IMR-90 (cell line): Measurements from ENCODE around the gene ACACB. TPM values are rescaled to one million over a fixed set of nuclear protein-coding genes. Genes with fewer than 3 reads are reported as not detected.

ENCODE experiments used
- ATAC-seq: fragments of 200-7000 bp; cut with Tn5 transposase; 2 replicates; pipeline ENCODE4 v1.9.1; 2020; ENCODE audit warnings: low read depth, mild to moderate bottlenecking, moderate library complexity
- BruUV-seq: library from RNA; stranded (reverse); fragments of 400-500 nt; replicated peaks from 2 replicates; lab custom pipeline; 2021; lab: Mats Ljungman, UMichigan
- CTCF ChIA-PET: fragments of 300-600 bp; formaldehyde crosslinking; extraction: SDS; loops from one replicate; lab custom pipeline; 2021; ENCODE audit warnings: antibody characterized with exemption; lab: Yijun Ruan, JAX
- POLR2A ChIA-PET: fragments of 300-600 bp; sonication (Branson Sonifier 250); formaldehyde crosslinking; loops from one replicate; lab custom pipeline; 2022; ENCODE audit warnings: antibody characterized with exemption; ENCODE audit not compliant: unreplicated experiment; lab: Charles Lee
- DNase-seq: peaks from one replicate; pipeline ENCODE4 v3.0.0; 2013
- H2AFZ ChIP-seq: replicated peaks from 2 replicates; pipeline ENCODE3; 2013; ENCODE audit warnings: low read length, mild to moderate bottlenecking; ENCODE audit not compliant: poor library complexity
- H2AK5ac ChIP-seq: 2 replicates; pipeline ENCODE4 v1.6.1; 2013; ENCODE audit warnings: low read depth, low read length, inconsistent platforms
- H2AK9ac ChIP-seq: replicated peaks from 2 replicates; pipeline ENCODE3; 2013; ENCODE audit warnings: mild to moderate bottlenecking, low read depth, low read length, moderate library complexity; ENCODE audit not compliant: poor library complexity
- H2BK120ac ChIP-seq: 2 replicates; pipeline ENCODE4 v1.6.1; 2013; ENCODE audit warnings: low read depth, low read length, inconsistent platforms
- H2BK15ac ChIP-seq: 3 replicates; pipeline ENCODE4 v1.6.1; 2013; ENCODE audit warnings: low read depth, low read length, inconsistent platforms
- H2BK20ac ChIP-seq: 2 replicates; pipeline ENCODE4 v1.6.1; 2013; ENCODE audit warnings: low read depth, mild to moderate bottlenecking, inconsistent platforms, low read length, moderate library complexity
- H2BK5ac ChIP-seq: 2 replicates; pipeline ENCODE4 v1.6.1; 2013; ENCODE audit warnings: mild to moderate bottlenecking, low read depth, low read length, inconsistent platforms; ENCODE audit not compliant: poor library complexity, severe bottlenecking
- H3K14ac ChIP-seq: replicated peaks from 2 replicates; pipeline ENCODE4 v1.6.1; 2013; ENCODE audit warnings: low read depth, low read length, inconsistent platforms
- H3K18ac ChIP-seq: 2 replicates; pipeline ENCODE4 v1.6.1; 2013; ENCODE audit warnings: low read depth, low read length, control low read depth
- H3K23ac ChIP-seq: 2 replicates; pipeline ENCODE4 v1.6.1; 2013; ENCODE audit warnings: low read depth, low read length, inconsistent platforms
- H3K27ac ChIP-seq: 2 replicates; pipeline ENCODE4 v1.5.1; 2013; ENCODE audit warnings: mild to moderate bottlenecking, control low read depth, low read length; ENCODE audit not compliant: insufficient read depth
- H3K27me3 ChIP-seq: 2 replicates; pipeline ENCODE4 v1.6.1; 2013; ENCODE audit warnings: low read length; ENCODE audit not compliant: control insufficient read depth, insufficient read depth
- H3K36me3 ChIP-seq: 2 replicates; pipeline ENCODE4 v1.6.1; 2013; ENCODE audit warnings: low read length, mixed read lengths; ENCODE audit not compliant: control insufficient read depth, insufficient read depth
- H3K4ac ChIP-seq: 2 replicates; pipeline ENCODE4 v1.6.1; 2013; ENCODE audit warnings: low read depth, low read length, inconsistent platforms
- H3K4me1 ChIP-seq: 2 replicates; pipeline ENCODE4 v1.6.1; 2013; ENCODE audit warnings: low read length, mixed read lengths; ENCODE audit not compliant: control insufficient read depth, insufficient read depth
- H3K4me2 ChIP-seq: 2 replicates; pipeline ENCODE4 v1.6.1; 2013; ENCODE audit warnings: low read depth, mild to moderate bottlenecking, control low read depth, low read length, moderate library complexity
- H3K4me3 ChIP-seq: 2 replicates; pipeline ENCODE4 v1.5.1; 2013; ENCODE audit warnings: low read depth, mild to moderate bottlenecking, control low read depth, low read length, moderate library complexity; ENCODE audit not compliant: insufficient read depth
- H3K56ac ChIP-seq: 2 replicates; pipeline ENCODE4 v1.6.1; 2013; ENCODE audit warnings: low read length, inconsistent platforms; ENCODE audit not compliant: insufficient read depth; ENCODE audit errors: extremely low read depth
- H3K79me1 ChIP-seq, 2 experiments: 2 replicates each; pipeline ENCODE4 v1.6.1; 2013; ENCODE audit warnings: low read length in 2 of 2, inconsistent platforms in 1 of 2, low read depth in 1 of 2
- H3K9ac ChIP-seq: 2 replicates; pipeline ENCODE4 v1.6.1; 2013; ENCODE audit warnings: low read depth, low read length, control low read depth
- H3K9me1 ChIP-seq: 2 replicates; pipeline ENCODE4 v1.6.1; 2013; ENCODE audit warnings: low read length, inconsistent platforms; ENCODE audit not compliant: insufficient read depth
- H3K9me3 ChIP-seq: 2 replicates; pipeline ENCODE4 v1.6.1; 2013; ENCODE audit warnings: low read length; ENCODE audit not compliant: control insufficient read depth, insufficient read depth
- H4K20me1 ChIP-seq: 2 replicates; pipeline ENCODE4 v1.6.1; 2013; ENCODE audit warnings: low read length, inconsistent platforms; ENCODE audit not compliant: insufficient read depth
- H4K5ac ChIP-seq: 2 replicates; pipeline ENCODE4 v1.6.1; 2013; ENCODE audit warnings: mild to moderate bottlenecking, low read depth, low read length, control low read depth
- H4K8ac ChIP-seq, 2 experiments: 2 replicates each; pipeline ENCODE4 v1.6.1; 2013; ENCODE audit warnings: low read depth in 2 of 2, low read length in 2 of 2, control low read depth in 1 of 2, inconsistent platforms in 1 of 2
- H4K91ac ChIP-seq: 2 replicates; pipeline ENCODE4 v1.6.1; 2013; ENCODE audit warnings: low read depth, low read length, inconsistent platforms; ENCODE audit not compliant: insufficient read depth
- BHLHE40 ChIP-seq: fragments of 150-350 bp; IDR thresholded peaks from 2 replicates; pipeline ENCODE4 v1.6.1; 2016; ENCODE audit warnings: mild to moderate bottlenecking, low read depth, low read length
- CEBPB ChIP-seq: IDR thresholded peaks from 2 replicates; pipeline ENCODE4 v1.6.1; 2012; ENCODE audit warnings: low read depth, low read length, improper control_type of control experiment
- CHD1 ChIP-seq: IDR thresholded peaks from 2 replicates; pipeline ENCODE4 v1.6.1; 2012; ENCODE audit warnings: low read depth, low read length, improper control_type of control experiment
- FOS ChIP-seq: fragments of 150-350 bp; IDR thresholded peaks from 2 replicates; pipeline ENCODE4 v1.6.1; 2016; ENCODE audit warnings: low read depth, low read length
- MAFK ChIP-seq: IDR thresholded peaks from 2 replicates; pipeline ENCODE4 v1.6.1; 2012; ENCODE audit warnings: low read depth, low read length, improper control_type of control experiment
- MAZ ChIP-seq: IDR thresholded peaks from 2 replicates; pipeline ENCODE4 v1.6.1; 2012; ENCODE audit warnings: low read depth, mild to moderate bottlenecking, low read length, improper control_type of control experiment, moderate library complexity, borderline replicate concordance
- MXI1 ChIP-seq: IDR thresholded peaks from 2 replicates; pipeline ENCODE4 v1.6.1; 2012; ENCODE audit warnings: low read depth, mild to moderate bottlenecking, low read length, moderate library complexity, borderline replicate concordance
- NFE2L2 ChIP-seq: fragments of 150-350 bp; IDR thresholded peaks from 2 replicates; pipeline ENCODE4 v1.6.1; 2016; ENCODE audit warnings: low read depth, mild to moderate bottlenecking, low read length
- POLR2A ChIP-seq: IDR thresholded peaks from 2 replicates; pipeline ENCODE4 v1.6.1; 2012; ENCODE audit warnings: mild to moderate bottlenecking, low read depth, low read length
- RAD21 ChIP-seq: IDR thresholded peaks from 2 replicates; pipeline ENCODE4 v1.6.1; 2012; ENCODE audit warnings: low read length, improper control_type of control experiment
- RCOR1 ChIP-seq: IDR thresholded peaks from 2 replicates; pipeline ENCODE4 v1.6.1; 2012; ENCODE audit warnings: mild to moderate bottlenecking, low read length, improper control_type of control experiment; ENCODE audit not compliant: insufficient replicate concordance
- RFX5 ChIP-seq: IDR thresholded peaks from 2 replicates; pipeline ENCODE4 v1.8.0; 2012; ENCODE audit warnings: low read depth, mild to moderate bottlenecking, low read length, moderate library complexity
- SMC3 ChIP-seq: fragments of 150-350 bp; IDR thresholded peaks from 2 replicates; pipeline ENCODE4 v1.6.1; 2016; ENCODE audit warnings: low read depth, mild to moderate bottlenecking, antibody characterized with exemption, low read length, moderate library complexity
- WGBS, 2 experiments: methylation state at CpG; one replicate each; pipeline versions ENCODE4 v1.1.5 to v1.1.7; 2013; ENCODE audit warnings: missing lambda C conversion rate in 2 of 2; ENCODE audit not compliant: insufficient read length in 1 of 2; ENCODE audit errors: extremely low coverage in 2 of 2; 5-methylcytosine and 5-hydroxymethylcytosine counted together
- dilution Hi-C: fragments of 300-500 bp; cut with HindIII; formaldehyde crosslinking; loops from one replicate; pipeline ENCODE4 v1.14.3; 2018; ENCODE audit warnings: low sequenced_read_pairs; ENCODE audit not compliant: unreplicated experiment
- in situ Hi-C: fragments of 300-500 bp; cut with MboI; formaldehyde crosslinking; loops from 3 replicates; pipeline ENCODE4 v1.14.3; 2019; ENCODE audit warnings: low sequenced_read_pairs, inconsistent platforms, mixed read lengths
- intact Hi-C: fragments of 100-400 bp; cut with micrococcal nuclease; formaldehyde crosslinking; loops from 2 replicates; pipeline ENCODE4 v1.10.0; 2022
- polyA plus RNA-seq, 3 experiments: library from polyadenylated mRNA; depleted of rRNA; stranded (reverse); fragments of >200 nt; gene quantifications; 2 replicates each; pipeline ENCODE4 v1.2.3, GENCODE V29; 2012; ENCODE audit warnings: low replicate concordance in 1 of 3
- total RNA-seq: library from RNA; depleted of rRNA; stranded (reverse); fragments of >200 nt; gene quantifications from 2 replicates; pipeline ENCODE4 v1.2.3, GENCODE V29; 2012
- TF ChIP-seq, protein P1 (sequence below): fragments of 150-350 bp; IDR thresholded peaks from 2 replicates; pipeline ENCODE4 v1.6.1; 2016; ENCODE audit warnings: low read depth, mild to moderate bottlenecking, low read length, moderate library complexity, borderline replicate concordance
- TF ChIP-seq, protein P2 (sequence below): conservative IDR thresholded peaks from 2 replicates; pipeline ENCODE4 v1.5.1; 2012; ENCODE audit warnings: mild to moderate bottlenecking, low read depth, low read length, improper control_type of control experiment
- TF ChIP-seq, protein P3 (sequence below): fragments of 150-350 bp; IDR thresholded peaks from 2 replicates; pipeline ENCODE4 v1.6.1; 2017; ENCODE audit warnings: mild to moderate bottlenecking, antibody characterized with exemption, low read length, low read depth

Gene ACACB
- total and polyA plus RNA-seq, 2 of the 4 experiments (the other 2 are of a cell fraction): 2.0 to 2.1 TPM

DNA sequence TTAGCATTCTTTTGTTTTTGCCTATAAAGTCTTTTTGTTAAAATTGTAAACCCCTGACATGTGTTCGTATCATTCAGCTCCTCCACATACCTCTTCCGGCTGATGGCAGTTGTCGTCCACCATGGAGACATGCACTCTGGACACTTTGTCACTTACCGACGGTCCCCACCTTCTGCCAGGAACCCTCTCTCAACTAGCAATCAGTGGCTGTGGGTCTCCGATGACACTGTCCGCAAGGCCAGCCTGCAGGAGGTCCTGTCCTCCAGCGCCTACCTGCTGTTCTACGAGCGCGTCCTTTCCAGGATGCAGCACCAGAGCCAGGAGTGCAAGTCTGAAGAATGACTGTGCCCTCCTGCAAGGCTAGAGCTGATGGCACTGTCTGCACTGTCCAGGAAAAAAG, 30.8 kb upstream of the ACACB start:
- 94% methylated on average over 8 of the region's 11 CpGs; no CpG with 5 or more reads in 1 of the 2 experiments for WGBS, 2 experiments
- in situ Hi-C loops: loop anchor here (25.0 kb wide), 1 partner anchor 448 kb away; the partner anchor contains the start of gene SELPLG
- peaks cover 42% of the 10 kb centered on the region for H3K36me3 ChIP-seq

More for the DNA sequence above, 30.8 kb upstream of the ACACB start:
- TF ChIP-seq RFX5 (no peak), CHD1 (no peak), SMC3 (no peak), CEBPB (no peak), NFE2L2 (no peak), BHLHE40 (no peak), POLR2A (no peak), RAD21 (no peak), MAFK (no peak), MAZ (no peak), RCOR1 (no peak), FOS (no peak), MXI1 (no peak)
- TF ChIP-seq, protein P1, sequence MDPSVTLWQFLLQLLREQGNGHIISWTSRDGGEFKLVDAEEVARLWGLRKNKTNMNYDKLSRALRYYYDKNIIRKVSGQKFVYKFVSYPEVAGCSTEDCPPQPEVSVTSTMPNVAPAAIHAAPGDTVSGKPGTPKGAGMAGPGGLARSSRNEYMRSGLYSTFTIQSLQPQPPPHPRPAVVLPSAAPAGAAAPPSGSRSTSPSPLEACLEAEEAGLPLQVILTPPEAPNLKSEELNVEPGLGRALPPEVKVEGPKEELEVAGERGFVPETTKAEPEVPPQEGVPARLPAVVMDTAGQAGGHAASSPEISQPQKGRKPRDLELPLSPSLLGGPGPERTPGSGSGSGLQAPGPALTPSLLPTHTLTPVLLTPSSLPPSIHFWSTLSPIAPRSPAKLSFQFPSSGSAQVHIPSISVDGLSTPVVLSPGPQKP: no peak
- TF ChIP-seq, protein P2, sequence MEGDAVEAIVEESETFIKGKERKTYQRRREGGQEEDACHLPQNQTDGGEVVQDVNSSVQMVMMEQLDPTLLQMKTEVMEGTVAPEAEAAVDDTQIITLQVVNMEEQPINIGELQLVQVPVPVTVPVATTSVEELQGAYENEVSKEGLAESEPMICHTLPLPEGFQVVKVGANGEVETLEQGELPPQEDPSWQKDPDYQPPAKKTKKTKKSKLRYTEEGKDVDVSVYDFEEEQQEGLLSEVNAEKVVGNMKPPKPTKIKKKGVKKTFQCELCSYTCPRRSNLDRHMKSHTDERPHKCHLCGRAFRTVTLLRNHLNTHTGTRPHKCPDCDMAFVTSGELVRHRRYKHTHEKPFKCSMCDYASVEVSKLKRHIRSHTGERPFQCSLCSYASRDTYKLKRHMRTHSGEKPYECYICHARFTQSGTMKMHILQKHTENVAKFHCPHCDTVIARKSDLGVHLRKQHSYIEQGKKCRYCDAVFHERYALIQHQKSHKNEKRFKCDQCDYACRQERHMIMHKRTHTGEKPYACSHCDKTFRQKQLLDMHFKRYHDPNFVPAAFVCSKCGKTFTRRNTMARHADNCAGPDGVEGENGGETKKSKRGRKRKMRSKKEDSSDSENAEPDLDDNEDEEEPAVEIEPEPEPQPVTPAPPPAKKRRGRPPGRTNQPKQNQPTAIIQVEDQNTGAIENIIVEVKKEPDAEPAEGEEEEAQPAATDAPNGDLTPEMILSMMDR: no peak
- TF ChIP-seq, protein P3, sequence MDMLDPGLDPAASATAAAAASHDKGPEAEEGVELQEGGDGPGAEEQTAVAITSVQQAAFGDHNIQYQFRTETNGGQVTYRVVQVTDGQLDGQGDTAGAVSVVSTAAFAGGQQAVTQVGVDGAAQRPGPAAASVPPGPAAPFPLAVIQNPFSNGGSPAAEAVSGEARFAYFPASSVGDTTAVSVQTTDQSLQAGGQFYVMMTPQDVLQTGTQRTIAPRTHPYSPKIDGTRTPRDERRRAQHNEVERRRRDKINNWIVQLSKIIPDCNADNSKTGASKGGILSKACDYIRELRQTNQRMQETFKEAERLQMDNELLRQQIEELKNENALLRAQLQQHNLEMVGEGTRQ: no peak
- Histone ChIP-seq H4K91ac (no peak overlapping the region), H3K56ac (no peak overlapping the region), H2BK20ac (no peak overlapping the region), H4K20me1 (no peaks in the 10 kb centered on the region), H4K8ac (no peak overlapping the region), H2AK9ac (no peak overlapping the region), H3K4ac (no peak overlapping the region), H3K4me3 (no peak overlapping the region), H3K9me3 (no peaks in the 10 kb centered on the region), H3K18ac (no peak overlapping the region), H3K79me1 (no peaks in the 10 kb centered on the region; a peak in 1 of 4 replicates), H2AFZ (no peak overlapping the region), H3K4me2 (no peak overlapping the region), H3K4me1 (peaks cover 3% of the 10 kb centered on the region; the same call in 1 of the 2 replicates), H3K9ac (no peak overlapping the region), H2BK5ac (no peak overlapping the region), H2BK15ac (no peak overlapping the region), H3K27me3 (no peaks in the 10 kb centered on the region), H3K27ac (no peak overlapping the region), H3K9me1 (no peaks in the 10 kb centered on the region), H4K5ac (no peak overlapping the region), H2AK5ac (no peak overlapping the region), H3K14ac (no peak overlapping the region), H2BK120ac (no peak overlapping the region), H3K23ac (no peak overlapping the region)
- ChIA-PET CTCF (no interaction called here), POLR2A (no interaction called here)
- no TSS peak for BruUV-seq
- intact Hi-C loops (no loop called here), dilution Hi-C loops (no loop called here)
- ATAC-seq: no peak
- no peak for DNase-seq
